Stimulated activated CD8-positive, alpha-beta memory T cell treated with anti-CD3 and anti-CD28 coated beads, Interleukin-4, amount 100 ng/mL, for 4 hours (primary cell): Measurements from ENCODE around the gene CHST3.
"Not testable (repeated sequence)": the region's sequence is repeated elsewhere in the genome, so short reads cannot be mapped to it uniquely, and the experiment has no call there.

Experiments
- DNase-seq, 2 donors: peaks; one replicate each; pipeline ENCODE4 v3.0.0-alpha.2; 2020; ENCODE audit warnings: low read depth in 2 of 2, low spot score in 1 of 2

The CHST3 gene

DNA sequence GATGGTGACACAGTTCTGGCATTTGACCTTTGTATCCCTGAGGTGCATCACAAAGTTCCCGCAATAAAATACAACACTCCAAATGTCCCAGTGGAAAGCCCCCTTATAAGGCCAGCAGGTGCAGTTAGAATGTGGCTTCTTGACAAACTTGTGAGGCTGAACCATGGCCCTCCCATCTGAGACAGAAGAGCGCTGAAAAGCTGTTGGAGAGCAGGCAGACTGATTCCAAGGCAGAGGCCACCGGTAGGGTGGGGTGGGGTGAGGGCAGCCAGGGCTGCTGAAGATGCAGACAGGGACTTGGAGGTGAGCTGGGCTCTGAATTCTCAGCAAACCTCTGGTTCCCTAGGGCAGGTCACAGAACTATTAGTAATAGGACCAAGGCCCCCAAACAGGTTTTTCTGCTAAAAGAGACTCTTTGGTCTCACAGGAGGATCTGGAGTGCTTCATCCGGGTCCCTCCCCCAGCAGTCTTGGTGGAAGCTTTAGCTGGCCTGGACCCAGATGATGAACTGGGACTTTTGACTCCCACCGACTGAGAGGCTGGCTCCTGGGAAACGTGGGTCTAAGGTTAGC is 15.6 kb upstream of the CHST3 start:
- no peak for DNase-seq

DNA sequence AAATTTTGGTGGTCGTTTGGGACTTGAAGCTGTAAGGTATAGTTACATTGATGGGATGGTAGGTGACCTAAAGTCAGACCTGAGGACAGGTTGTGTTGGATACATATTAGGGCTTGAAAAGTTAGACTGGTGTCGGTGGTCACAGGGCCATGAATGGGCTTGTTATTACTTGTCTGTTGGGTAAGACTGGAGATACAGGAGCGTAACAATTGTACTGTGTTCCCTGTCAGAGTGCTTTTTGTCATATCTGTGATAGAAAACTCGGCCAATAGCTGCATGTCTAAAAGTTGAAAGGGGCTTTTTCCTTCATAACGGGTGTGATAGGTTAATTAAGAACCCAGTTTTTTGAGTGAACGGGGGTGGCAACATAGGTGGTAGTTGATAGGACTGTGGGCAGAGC is 13.5 kb upstream of the CHST3 start:
- no peak for DNase-seq

DNA sequence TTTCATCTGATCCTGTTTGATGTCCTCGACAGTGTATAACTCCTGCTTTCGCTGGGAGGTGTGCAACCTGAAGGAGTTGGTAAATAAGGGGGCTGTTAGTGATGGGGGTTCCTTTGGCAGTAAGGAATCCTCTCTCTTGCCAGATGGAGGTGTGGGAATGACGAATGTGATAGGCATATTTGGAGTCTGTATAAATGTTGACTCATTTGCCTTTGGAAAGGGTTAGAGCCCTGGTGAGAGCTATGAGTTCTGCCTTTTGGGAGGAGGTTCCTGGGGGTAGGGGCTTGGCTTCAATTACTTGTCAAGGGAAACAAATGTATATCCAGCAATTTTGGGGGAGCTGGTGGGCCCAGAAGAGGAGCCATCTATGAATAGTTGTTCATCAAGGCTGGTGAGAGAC is 11.4 kb upstream of the CHST3 start:
- no peak for DNase-seq

DNA sequence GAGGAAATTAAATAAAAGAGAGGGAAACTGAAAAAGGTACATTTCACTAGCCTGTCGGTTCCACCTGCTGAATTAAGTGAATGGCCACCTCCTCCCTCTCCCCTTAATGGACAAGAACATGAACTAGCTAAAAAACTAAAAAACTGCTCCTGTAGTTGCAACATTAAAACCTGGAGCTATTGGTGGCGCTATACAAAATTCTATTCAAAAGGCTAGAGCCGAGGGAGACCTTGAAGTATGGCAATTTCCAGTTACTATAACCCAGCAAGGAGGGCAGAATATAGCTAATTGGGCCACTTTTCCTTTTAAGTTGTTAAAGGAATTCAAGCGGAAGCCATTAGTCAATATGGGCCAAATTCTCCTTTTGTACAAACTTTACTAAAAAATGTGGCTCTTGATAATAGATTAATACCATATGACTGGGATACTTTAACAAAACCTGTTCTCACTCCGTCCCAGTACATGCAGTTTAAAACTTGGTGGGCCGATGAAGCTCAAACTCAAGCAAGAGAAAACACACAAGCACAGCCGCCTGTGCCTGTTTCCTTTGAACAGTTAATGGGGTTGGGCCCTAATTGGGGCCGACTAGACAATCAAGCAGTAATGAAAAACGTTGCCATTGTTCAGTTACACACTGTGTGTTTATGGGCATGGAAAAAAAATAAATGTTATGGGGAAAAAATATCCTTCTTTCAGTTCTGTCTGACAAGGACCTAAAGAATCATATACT is 6.5 kb upstream of the CHST3 start:
- DNase-seq, result no peak

DNA sequence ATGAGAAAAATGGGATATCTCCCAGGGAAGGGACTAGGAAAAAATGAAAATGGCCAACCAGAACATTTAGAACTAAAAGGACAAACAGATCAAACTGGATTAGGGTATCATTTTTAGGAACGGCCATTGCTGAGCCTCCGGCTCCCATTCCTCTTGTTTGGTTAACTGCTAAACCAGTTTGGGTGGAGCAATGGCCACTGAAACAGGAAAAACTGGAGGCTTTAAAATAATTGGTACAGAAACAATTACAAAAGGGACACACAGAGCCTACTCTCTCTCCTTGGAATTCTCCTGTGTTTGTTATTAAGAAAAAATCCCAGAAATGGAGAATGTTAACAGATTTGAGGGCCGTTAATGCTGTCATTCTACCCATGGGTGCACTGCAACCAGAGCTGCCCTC is 4.7 kb upstream of the CHST3 start:
- DNase-seq, result no peak

DNA sequence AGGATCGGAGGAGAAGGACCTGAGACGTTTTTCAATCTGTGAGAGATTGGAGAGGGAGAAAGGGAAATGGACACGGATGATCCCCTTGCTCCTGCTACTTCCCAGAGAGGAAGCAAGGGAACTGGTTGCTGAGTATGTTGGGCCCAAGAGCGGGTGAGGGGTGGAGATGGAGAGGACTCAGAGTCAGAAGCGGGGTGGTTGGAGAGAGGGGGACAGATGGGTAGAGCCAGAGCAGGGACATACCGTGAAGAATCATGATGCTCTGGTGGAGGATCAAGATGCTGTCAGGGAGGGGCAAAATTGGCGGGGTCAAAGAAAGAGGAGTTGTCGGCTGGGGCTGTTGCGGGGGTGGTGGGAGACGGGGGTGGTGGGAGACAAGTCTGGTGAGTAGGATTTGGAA is 2.4 kb upstream of the CHST3 start:
- no peak for DNase-seq

DNA sequence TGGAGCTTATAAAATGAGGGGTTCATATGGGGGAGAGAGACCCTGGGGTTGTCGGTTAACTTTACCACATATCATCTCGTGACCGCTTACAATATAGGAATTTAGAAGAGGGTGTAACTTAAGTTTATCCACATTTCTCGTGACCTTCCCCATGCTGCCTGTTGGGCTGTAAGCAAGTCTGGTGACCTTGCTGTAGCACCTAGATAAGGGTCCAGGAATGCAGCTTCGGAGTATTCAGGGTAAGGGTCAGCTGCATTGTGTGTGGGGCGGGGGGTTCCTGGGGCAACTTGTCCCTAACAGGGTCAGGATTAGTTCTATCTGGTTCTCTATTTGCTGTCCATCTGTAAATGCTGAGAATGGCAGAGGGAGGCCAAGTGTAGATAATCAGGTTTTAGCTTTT is 1.3 kb upstream of the CHST3 start:
- no peak for DNase-seq

DNA sequence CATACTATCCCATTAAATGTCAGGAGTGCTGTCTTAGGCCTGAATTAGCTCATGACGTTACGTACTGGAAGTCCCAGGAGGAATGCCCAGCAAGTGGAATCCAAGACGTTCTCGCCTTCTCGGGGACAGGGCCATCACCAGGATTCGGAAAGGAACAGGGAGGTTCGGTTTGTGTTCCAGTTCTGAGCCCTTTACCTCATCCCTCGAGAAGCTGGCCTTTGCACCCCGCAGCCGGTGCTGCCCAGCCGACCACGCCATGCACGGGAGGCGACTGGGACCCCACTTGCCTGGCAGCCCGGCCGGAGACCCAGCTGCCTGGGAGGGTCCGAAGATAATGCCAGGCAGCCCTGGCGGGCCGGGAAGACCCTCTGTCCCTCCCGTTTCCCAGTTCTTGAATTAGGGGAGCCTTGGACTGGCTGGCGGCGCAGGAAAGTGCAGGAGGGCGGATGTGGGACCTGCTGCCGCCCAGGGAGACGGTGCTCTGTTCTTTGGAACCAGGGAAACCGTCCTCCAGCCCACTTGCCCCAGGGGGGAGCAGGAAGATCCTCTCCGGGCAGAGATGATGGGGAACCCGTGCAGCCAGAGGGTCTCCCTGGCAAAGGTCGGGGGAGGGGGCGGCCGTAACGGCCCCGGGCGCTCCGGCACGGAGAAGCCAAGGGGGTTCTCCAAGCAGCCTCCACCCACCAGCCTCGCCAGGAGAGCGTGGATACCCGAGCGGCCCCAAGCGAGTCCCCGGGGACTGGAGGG is 671 bp upstream of the CHST3 start:
- DNase-seq, result no peak

DNA sequence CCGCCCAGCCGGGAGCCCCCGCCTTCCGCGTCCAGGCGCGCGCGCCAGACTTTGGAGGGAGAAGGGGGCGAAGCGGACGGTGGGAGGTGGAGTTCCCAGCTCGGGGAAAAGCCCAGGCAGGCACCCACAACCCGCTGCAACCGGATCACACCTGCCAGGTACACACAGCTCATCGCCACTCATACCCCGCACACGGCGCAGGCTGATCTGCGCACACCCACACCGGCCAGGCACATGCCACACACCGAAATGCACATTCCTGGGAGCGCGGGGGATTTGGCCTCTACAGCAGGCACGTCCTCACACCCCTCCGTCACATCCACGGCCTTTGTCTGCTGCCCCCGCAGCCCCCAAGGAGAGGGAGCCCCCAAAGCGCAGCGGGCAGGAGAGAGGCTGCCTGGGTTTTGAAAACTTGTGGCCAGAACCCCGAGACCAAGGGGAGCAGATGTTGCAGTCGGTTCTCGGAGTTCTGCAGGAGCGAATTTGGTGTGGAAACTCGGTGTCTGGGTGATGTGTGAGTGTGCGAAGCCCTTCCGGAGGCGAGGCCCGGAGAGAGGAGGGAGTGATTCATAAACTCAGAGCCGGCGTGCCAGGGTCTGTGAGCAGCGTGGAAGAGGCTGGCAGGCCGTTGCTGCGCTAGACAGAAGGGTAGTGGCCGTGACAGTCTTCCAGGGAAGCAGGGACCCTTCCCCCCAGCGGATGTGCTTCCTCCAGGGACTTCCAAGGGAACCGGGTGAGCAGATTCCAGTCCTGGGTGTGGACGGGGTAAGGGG is 734 bp downstream of the CHST3 start:
- peak in 1 of 2 donors; percentile 16 for DNase-seq

DNA sequence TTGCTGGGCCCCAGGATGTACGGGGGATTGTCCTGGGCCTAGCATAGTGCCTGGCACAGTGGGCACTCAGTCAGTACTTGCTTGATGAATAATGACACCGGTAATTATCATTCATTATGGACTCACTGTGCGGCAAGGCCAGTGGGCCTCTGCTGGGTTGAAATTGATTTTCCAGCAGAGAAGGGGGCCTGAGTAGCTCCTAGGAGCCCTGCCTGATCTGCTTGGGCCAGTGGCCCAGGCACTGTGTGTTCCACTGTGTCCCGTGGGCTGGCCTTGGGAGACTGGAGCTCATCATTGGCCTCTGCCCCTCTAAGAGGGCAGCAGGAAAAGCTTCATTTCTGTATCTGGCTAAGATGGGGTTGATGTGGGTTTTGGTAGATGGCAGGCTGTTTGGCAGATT is 1.4 kb downstream of the CHST3 start:
- no peak for DNase-seq

DNA sequence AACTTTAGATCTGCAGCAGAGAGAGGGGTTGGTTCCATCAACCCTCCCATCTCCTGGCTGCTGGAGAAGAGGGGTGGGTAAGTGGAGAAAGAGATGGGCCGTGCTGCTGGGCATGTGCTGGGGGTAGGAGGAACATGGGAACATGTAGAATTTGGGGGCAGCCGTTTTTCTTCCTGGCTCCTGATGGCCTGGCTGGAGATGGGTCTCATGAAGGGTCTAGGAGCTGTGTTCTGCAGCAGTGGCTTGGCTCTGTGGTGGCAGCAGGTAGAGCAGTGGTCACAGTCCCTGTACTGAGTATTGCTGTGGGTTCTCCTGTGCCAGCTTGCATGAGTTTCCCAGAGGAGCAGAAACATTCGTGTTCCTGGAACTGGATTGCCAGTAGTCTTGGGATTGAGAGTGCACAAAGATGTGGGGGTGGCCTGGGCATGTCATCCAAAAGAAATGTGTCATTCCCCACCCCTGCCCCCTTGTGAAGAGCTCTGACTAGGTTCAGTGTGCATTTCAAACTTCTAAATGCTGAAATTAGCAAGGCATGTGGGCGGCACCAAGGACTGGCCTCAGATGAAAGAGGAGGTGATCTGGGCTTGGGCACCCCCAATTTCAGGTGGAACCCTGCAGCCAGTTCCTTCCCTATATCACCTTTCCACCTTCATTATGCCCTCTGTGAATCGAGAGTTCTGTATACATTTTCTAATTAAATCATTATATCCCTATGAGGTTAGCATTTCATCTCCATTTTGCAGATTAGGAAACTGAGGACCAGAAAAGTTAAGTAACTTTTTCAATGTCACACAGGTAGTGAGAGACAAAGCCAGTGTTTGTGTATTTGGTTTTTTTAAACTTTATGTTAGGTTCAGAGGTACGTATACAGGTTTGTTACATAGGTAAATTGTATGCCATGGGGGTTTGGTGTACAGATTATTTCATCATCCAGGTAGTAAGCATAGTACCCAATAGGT is 2.1 kb downstream of the CHST3 start:
- no peak for DNase-seq

DNA sequence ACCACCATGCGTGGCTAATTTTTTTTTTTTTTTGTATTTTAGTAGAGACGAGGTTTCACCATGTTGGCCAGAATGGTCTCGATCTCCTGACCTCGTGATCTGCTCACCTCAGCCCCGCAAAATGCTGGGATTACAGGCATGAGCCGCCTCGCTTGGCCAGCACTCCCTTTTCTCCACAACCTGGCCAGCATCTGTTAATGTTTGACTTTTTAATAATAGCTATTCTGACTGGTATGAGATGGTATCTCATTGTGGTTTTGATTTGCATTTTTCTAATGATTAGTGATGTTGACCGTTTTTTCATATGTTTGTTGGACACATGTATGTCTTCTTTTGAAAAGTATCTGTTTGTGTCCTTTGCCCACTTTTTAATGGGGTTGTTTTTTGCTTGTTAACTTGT is 3.8 kb downstream of the CHST3 start:
- not testable (repeated sequence) for DNase-seq

DNA sequence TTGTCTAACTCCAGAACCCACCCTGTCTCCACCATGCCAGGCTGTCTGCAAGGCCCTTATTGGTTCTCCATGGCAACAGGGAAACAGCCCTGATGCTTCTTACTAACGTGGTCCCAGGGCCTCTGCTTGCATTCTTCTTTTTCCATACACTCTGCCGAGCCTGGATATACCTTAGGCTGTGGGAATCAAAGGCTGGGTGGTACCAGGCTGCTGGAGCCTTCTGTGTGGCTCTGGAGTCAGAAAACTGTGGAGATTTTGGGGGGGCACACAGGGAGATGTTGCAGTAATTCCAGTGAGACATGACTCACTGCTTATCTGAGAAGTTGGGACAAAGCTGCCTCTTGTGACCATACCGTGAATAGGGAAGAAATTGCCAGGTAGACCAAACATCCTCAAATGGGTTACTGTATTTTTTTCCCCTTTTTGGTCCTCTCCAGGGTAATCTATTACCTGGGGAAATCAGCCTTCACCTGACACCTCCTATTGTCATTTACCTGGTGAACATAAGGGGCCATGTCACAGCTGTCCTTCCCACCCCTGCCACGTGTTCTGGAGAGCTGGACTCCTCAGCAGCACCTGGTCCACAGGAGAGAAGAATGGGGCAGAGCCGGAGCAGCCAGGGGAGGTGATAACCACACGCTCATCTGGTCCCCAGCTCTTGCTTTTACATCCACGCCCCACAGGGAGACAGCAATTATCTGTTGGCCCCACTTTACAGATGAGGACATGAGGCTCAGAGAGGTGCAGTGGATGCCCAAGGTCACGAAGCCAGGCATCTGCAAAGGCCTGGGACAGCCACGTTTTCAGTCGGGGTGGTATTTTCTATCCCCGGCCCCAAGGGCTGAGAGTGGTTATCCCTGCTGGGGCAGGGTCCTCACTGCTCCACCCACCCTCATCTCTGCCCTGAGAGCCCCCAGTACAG is 4.6 kb downstream of the CHST3 start:
- DNase-seq, result no peak

DNA sequence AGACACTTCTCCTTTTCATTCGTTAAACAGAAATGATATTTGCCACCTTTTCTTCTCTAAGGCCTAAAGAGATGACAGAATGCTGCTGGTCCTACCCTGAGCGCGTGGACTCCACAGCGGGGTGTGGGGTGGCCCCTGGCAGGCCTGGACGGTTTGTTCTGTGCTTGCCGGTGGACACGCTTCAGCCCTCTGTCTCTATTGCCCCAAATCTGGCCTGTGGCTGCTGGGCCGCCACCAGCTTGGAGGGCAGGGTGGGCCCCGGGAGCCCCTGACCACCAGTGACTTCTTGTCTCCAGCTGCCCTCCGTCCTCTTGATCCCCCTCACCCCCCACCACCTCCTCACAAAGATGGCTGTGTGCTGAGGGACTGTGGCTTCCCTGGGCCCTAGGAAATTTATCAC is 5.7 kb downstream of the CHST3 start:
- DNase-seq, result no peak

DNA sequence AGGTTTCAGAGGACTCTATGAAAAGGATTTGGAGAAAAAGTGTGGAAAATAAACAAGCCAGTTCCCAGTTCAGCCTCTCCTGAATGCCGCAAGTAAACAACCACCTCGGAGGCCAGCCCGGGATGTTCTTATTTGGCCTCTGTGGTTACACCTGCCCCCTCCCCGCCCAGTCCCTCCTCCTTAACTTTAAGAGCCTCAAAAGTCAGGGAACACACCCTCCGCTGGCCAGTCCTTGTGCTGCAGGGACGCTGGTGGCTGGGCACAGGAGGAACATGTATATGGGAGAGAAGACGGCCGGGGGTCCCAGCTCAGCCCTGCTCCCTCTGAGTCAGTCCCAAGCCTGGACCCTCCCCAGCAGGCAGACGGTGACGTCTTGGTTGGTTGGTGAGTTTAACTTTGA is 6.1 kb downstream of the CHST3 start:
- DNase-seq, result no peak

DNA sequence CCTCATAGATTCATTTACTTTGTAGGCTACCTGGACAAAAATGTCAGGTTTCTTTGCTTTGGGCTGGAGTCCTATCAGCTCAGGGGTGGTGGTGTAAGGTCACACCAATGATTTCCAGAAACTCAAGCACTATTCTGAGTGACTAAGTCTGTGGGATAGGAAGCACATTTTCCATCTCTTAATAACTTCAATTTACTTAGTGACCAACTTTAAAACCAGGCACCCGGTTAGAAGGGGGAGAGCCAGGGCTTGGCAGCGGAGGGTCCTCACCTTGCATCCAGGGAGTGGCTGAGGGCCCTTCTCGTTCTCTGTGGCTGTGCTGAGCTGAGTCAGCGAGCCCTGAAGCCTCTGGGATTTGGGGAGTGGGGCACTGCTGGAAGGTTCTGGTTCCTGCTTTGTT is 6.7 kb downstream of the CHST3 start:
- no peak for DNase-seq

DNA sequence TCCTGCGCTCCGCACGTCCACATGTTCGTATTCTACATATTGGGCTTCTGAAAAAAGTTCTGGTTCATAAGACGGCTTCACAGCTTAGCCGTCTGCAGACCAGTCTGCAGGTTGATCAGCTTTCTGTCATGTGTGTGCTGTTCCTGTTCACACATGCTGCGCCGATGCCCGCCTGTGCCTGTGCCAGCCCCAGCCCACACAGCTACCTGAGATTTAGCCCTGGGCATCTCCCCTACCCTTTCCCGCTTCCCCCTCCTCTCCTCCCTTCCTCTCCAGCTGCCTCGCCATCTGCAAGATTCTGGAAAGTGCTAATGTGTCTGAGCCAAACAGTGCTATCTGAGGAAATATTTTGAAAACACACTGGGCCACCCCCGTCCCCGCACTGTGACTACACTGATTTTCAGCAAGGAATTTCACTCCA is 7.1 kb downstream of the CHST3 start:
- DNase-seq, result no peak

DNA sequence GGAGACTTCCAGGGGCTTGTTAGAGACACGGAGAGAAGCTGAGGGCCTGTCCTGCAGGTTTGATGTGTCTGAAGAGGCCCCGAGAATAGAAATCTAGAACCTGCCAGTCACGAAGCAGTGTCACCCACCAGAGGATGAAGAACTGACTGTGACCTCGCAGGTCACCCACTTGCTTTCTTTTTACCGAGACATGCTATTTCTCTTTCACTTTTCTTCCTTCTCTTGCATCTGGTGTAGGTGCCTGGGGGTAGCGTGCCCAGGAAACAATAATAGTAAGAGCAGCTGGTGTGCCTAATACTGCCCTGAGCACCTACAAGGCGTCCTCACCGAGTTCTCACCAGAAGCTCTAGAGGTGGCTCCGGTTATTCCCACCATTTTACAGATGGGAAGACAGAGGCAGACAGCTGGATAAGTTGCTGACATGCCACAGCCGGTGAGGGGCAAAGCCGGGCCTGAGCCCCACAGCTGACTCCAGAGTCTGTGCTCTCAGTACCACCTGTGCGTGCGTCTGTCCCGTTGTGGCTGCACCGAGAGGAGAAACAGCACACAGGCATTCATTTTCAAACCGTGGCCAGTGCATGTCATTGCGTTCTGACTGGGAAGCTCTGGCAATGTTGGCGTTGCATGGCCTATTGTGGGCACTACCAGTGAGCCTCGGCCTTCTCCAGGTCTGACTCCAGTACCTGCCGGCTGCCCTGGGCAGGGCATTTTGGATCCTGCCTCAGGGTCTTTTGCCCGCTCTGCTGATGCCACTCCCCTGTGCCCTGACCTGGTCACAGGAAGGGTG is 7.8 kb downstream of the CHST3 start:
- no peak for DNase-seq
